HAP-1 (cell line): Measurements from ENCODE around the gene ATXN1.

Source experiments
- DNase-seq, 2 experiments: peaks; one replicate each; pipeline ENCODE4 v3.0.0-alpha.2; 2016 to 2020; ENCODE audit warnings: low spot score in 2 of 2
- H3K27me3 ChIP-seq: fragments of 250-450 bp; sonication (Bioruptor Pico); 2 replicates; pipeline ENCODE4 v1.5.1; 2020; ENCODE audit warnings: low read depth, mild to moderate bottlenecking, moderate library complexity
- H3K36me3 ChIP-seq: fragments of 250-450 bp; sonication (Bioruptor Pico); replicated peaks from 2 replicates; pipeline ENCODE4 v1.5.1; 2020; ENCODE audit warnings: mild to moderate bottlenecking
- H3K4me1 ChIP-seq: fragments of 250-450 bp; sonication (Bioruptor Pico); 2 replicates; pipeline ENCODE4 v1.5.1; 2020; ENCODE audit warnings: mild to moderate bottlenecking
- H3K4me3 ChIP-seq: fragments of 250-450 bp; sonication (Bioruptor Pico); 2 replicates; pipeline ENCODE4 v1.5.1; 2020; ENCODE audit warnings: mild to moderate bottlenecking, moderate library complexity
- H3K9me3 ChIP-seq: fragments of 250-450 bp; sonication (Bioruptor Pico); 2 replicates; pipeline ENCODE4 v1.5.1; 2020; ENCODE audit warnings: mild to moderate bottlenecking, moderate library complexity
- in situ Hi-C: fragments of 300-500 bp; cut with MboI; formaldehyde crosslinking; loops from 3 replicates; pipeline ENCODE4 v1.14.3; 2020; ENCODE audit warnings: low sequenced_read_pairs, inconsistent platforms, mixed read lengths

ATXN1 gene

DNA sequence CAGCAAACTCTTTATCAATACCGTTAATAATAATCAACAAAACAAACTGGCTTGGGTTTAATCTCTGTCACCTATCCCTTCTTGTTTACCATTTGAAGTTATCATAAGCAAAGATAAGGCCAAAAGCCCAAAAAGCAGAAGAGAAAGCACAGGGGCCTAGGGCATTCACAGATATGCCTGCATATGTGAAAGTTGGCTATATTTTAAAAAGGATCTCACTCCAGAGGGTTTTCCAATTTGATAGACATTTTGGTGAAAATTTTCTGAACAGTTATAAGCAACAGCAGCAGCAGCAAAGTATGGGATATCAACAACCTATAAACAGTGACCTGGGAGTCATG is 101.1 kb downstream of the ATXN1 start:
- no peaks in the 10 kb centered on the region for H3K36me3 ChIP-seq
- H3K27me3 ChIP-seq: no peaks in the 10 kb centered on the region
- no peaks in the 10 kb centered on the region for H3K9me3 ChIP-seq
- no peak for DNase-seq
- H3K4me1 ChIP-seq: no peaks in the 10 kb centered on the region
- in situ Hi-C loops: no loop called here
- no peak overlapping the region for H3K4me3 ChIP-seq

GRCh38 chr6:16659466-16660156 is 101.6 kb downstream of the ATXN1 start:
- Histone ChIP-seq H3K4me1 (no peaks in the 10 kb centered on the region), H3K4me3 (no peak overlapping the region), H3K27me3 (no peaks in the 10 kb centered on the region), H3K9me3 (no peaks in the 10 kb centered on the region), H3K36me3 (no peaks in the 10 kb centered on the region)
- DNase-seq: no peak
- in situ Hi-C loops: no loop called here

DNA sequence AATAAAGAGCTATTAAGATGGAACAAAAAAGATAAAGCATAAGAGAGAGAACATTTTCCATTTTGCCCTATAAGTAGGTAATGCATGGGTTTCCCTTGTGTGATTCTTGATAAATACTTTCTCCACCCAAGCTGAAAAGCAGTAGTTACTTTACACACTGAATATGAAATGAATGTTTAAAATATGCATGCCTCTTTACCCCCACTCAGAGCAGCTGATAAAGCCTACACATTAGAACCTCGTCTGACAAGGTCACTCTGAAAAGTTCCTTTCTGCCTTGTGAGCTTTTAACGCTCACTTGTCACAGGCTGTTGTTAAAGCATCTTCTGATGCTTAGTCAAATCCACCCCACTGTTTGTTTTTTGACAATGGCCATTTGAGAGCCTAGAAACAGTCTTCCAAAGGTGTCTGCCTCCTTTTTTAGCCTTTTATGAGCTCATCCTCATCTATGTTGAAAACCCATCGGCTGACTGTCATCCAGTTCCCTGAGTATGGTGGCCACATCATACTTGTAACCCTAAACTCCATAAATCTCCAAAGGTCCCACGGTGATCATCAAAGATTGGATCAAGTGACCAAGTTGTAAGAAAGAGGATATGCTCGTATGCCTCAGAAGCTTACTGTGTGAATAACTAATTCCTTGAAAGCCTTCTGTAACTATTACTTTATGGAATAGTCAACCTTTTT is 102.8 kb downstream of the ATXN1 start:
- Histone ChIP-seq H3K27me3 (no peaks in the 10 kb centered on the region), H3K9me3 (no peaks in the 10 kb centered on the region), H3K4me1 (no peaks in the 10 kb centered on the region), H3K4me3 (no peak overlapping the region), H3K36me3 (no peaks in the 10 kb centered on the region)
- no peak for DNase-seq
- in situ Hi-C loops: no loop called here

DNA sequence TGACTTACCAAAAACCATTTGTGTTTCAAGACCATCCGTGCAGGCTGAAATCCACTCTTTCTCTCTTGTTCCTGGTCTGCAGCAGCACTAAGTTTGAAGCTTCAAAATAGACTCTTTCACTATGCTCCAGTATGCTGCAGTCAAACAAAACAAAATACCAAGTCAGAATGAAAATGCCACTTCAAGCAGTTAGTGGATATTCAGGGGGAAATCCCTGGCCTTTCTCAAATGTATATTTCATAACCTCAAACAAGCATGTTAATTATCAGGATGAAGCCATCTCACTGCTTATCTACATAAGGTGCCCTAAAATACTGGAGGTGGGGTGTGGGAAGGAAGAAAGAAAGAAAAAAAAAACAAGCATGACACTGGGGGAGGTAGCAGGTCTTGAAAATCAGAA is 103.5 kb downstream of the ATXN1 start:
- in situ Hi-C loops: no loop called here
- H3K27me3 ChIP-seq: no peaks in the 10 kb centered on the region
- DNase-seq: no peak
- H3K36me3 ChIP-seq: no peaks in the 10 kb centered on the region
- no peaks in the 10 kb centered on the region for H3K9me3 ChIP-seq
- no peaks in the 10 kb centered on the region for H3K4me1 ChIP-seq
- no peak overlapping the region for H3K4me3 ChIP-seq

DNA sequence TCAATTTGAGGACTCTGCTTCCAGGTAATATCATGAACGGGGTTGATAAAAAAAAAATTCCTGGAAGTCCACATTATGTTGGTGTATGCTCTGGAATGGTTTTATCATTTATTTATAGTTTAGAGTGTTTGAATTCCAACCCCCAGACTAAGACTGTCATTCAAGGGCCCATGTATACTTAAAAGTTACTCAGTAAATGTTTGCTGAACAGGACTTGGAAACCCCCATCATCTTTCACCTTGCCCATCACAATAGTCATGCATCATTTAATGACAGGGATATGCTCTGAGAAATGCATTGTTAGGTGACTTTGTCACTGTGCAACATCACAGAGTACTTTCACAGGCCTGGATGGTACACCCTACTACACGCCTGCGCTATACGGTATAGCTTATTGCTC is 104.8 kb downstream of the ATXN1 start:
- no peaks in the 10 kb centered on the region for H3K4me1 ChIP-seq
- in situ Hi-C loops: no loop called here
- H3K36me3 ChIP-seq: no peaks in the 10 kb centered on the region
- H3K9me3 ChIP-seq: no peaks in the 10 kb centered on the region
- no peak for DNase-seq
- no peaks in the 10 kb centered on the region for H3K27me3 ChIP-seq
- no peak overlapping the region for H3K4me3 ChIP-seq

GRCh38 chr6:16654701-16655100 is 106.6 kb downstream of the ATXN1 start:
- Histone ChIP-seq H3K4me3 (no peak overlapping the region), H3K4me1 (no peaks in the 10 kb centered on the region), H3K27me3 (no peaks in the 10 kb centered on the region), H3K9me3 (no peaks in the 10 kb centered on the region), H3K36me3 (no peaks in the 10 kb centered on the region)
- DNase-seq: no peak
- in situ Hi-C loops: no loop called here

DNA sequence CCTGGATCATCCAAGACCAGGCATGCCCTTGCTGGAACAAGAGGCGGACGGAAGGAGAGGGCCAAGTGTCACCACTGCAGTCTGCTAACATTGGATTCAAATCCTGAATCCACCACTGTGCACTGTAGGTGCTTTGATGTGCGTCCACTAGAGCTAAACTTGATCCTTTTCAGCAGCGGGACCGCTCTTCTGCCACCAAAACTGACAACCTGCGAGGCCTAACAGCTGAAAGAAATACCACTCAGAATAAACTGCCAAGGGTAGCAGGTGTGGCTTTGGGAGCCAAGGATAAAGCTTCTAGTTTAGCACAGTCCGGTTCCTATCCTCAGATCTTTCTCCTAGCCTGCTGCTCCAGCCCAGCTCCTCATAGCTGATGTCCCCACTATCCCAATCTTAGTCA is 108.0 kb downstream of the ATXN1 start:
- no peak for DNase-seq
- Histone ChIP-seq H3K36me3 (no peaks in the 10 kb centered on the region), H3K4me1 (no peaks in the 10 kb centered on the region), H3K9me3 (no peaks in the 10 kb centered on the region), H3K4me3 (no peak overlapping the region), H3K27me3 (no peaks in the 10 kb centered on the region)
- in situ Hi-C loops: no loop called here

- H3K9me3 ChIP-seq: no peaks in the 10 kb centered on the region
- no peaks in the 10 kb centered on the region for H3K36me3 ChIP-seq
- no peaks in the 10 kb centered on the region for H3K4me1 ChIP-seq
- in situ Hi-C loops: no loop called here
- DNase-seq: no peak
- no peaks in the 10 kb centered on the region for H3K27me3 ChIP-seq
- H3K4me3 ChIP-seq: no peak overlapping the region
These were observed 109.4 kb downstream of the ATXN1 start for GRCh38 chr6:16651871-16652270.

- Histone ChIP-seq H3K4me1 (no peaks in the 10 kb centered on the region), H3K36me3 (no peaks in the 10 kb centered on the region), H3K4me3 (no peak overlapping the region), H3K9me3 (no peaks in the 10 kb centered on the region), H3K27me3 (no peaks in the 10 kb centered on the region)
- in situ Hi-C loops: no loop called here
- no peak for DNase-seq
These were observed 111.4 kb downstream of the ATXN1 start for GRCh38 chr6:16649890-16650289.

DNA sequence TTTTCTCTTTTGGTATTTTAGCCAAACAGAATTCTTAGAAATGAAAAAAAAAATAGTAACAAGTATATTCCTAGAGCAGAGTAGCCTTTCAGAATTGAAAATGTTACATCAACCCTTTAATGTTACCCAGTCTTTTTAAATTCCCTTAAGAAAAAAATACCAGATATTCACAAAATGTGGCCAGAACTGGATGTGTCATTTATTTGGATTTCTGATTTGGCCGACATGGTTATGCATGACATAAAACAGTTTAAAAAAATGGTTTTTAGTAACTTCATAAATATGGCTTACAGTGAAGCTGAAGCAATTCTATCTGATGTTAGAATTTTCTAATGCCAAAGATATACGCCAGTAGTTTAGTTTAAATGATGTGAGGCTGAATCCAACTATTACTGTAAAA is 112.0 kb downstream of the ATXN1 start:
- H3K36me3 ChIP-seq: no peaks in the 10 kb centered on the region
- no peak overlapping the region for H3K4me3 ChIP-seq
- no peaks in the 10 kb centered on the region for H3K9me3 ChIP-seq
- no peaks in the 10 kb centered on the region for H3K4me1 ChIP-seq
- H3K27me3 ChIP-seq: no peaks in the 10 kb centered on the region
- no peak for DNase-seq
- in situ Hi-C loops: no loop called here

- H3K9me3 ChIP-seq: no peaks in the 10 kb centered on the region
- in situ Hi-C loops: no loop called here
- H3K36me3 ChIP-seq: no peaks in the 10 kb centered on the region
- DNase-seq: no peak
- H3K4me3 ChIP-seq: no peak overlapping the region
- no peaks in the 10 kb centered on the region for H3K27me3 ChIP-seq
- no peaks in the 10 kb centered on the region for H3K4me1 ChIP-seq
These were observed 113.3 kb downstream of the ATXN1 start for GRCh38 chr6:16648003-16648402.

DNA sequence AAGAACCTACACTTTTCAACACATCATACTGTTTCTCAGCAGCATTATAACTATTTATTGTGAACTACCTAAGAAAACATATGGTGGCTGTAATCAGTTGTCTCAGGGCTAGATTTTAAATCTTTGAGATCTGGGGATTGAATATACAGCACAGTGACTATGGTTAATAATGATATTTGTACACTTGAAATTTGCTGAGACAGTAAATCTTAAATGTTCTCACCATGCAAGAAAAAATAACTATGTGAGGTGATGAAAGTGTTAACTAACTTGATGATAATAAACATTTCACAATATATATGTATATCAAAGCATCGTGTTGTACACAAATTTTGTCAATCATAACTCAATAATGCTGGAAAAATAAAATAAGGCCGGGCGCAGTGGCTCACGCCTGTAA is 113.8 kb downstream of the ATXN1 start:
- DNase-seq: no peak
- Histone ChIP-seq H3K27me3 (no peaks in the 10 kb centered on the region), H3K4me1 (no peaks in the 10 kb centered on the region), H3K9me3 (no peaks in the 10 kb centered on the region), H3K4me3 (no peak overlapping the region), H3K36me3 (no peaks in the 10 kb centered on the region)
- in situ Hi-C loops: no loop called here

DNA sequence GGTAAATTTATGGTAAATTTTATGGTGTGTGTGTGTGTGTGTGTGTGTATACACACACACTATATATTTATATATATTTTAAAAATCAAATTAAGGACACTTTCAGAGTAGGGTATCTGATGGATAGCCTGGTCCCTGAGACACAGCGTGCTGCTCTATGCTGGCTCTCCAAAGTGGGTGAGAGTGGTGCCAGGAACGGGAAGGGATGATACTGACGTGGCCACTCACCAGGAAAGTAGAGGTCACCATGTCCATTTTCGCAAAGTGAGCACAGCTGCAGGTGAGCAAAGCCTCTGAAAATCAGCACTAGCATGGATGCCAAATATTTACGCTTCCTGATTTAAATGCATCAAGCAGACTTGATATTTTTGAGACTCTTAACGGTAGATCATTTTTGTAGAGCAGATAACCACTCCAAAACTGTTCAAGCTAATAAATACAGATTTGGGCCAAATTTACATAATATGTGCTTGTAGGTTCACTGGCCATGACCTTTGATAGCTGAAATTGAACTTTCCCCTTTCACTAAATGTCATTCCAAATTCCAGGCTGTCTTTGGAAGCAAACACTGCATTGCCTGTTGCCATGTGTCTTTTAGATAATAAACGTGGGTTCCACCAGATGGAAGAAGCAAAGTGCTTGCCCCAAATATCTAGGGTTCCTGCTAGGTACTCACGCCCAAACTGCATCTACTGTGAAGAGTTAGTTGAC is 116.6 kb downstream of the ATXN1 start:
- in situ Hi-C loops: no loop called here
- H3K9me3 ChIP-seq: no peaks in the 10 kb centered on the region
- H3K27me3 ChIP-seq: no peaks in the 10 kb centered on the region
- H3K4me1 ChIP-seq: 0 out of 2 replicates have a peak, but pooled peaks cover 2% of the 10 kb centered on the region
- DNase-seq: no peak
- no peak overlapping the region for H3K4me3 ChIP-seq
- no peaks in the 10 kb centered on the region for H3K36me3 ChIP-seq

DNA sequence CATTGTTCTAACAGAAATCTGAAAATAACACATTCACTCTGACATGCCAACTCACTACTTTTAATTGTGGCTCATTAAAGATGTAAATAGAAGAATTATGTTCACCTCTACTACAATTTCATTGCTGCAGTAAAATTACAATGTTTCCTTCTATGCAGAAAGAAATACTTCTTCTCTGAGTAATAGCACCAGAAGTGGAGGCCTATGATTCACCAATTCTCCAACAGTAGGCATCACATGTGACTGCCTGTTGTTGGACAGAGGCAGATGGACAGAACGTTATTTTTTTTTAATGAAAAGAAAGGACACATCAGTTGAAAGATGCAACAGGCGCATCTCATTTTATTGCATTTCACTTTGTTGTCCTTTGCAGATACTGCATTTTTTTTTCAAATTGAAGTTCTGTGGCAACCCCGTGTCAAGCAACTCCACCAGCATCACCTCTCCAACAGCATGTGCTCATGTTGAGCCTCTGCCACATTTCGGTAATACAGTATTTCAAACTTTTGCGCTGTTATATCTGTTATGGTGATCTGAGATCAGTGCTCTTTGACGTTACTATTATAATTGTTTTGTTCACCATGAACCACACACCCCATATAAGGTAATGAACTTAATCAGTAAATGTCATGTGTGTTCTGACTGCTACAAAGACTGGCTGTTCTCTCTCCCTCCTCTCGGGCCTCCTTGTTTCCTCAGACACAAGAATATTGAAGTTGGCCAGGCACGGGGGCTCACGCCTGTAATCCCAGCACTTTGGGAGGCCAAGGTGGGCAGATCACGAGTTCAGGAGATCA is 121.4 kb downstream of the ATXN1 start:
- Histone ChIP-seq H3K4me3 (no peak overlapping the region), H3K9me3 (no peaks in the 10 kb centered on the region), H3K36me3 (no peaks in the 10 kb centered on the region), H3K4me1 (0 out of 2 replicates have a peak, but pooled peaks cover 2% of the 10 kb centered on the region), H3K27me3 (no peaks in the 10 kb centered on the region)
- DNase-seq: no peak
- in situ Hi-C loops: no loop called here
